DND-41 (cell line): ENCODE measurements around the gene NFASC.

Source experiments
- EZH2 ChIP-seq: IDR thresholded peaks from 3 replicates; pipeline ENCODE4 v1.6.1; 2012; ENCODE audit warnings: borderline replicate concordance, low read depth, mild to moderate bottlenecking, moderate library complexity, low read length, inconsistent platforms; ENCODE audit not compliant: severe bottlenecking
- TF ChIP-seq, protein P1 (sequence below): IDR thresholded peaks from 2 replicates; pipeline ENCODE4 v1.5.1; 2012; ENCODE audit warnings: borderline replicate concordance, low read length, moderate library complexity, mild to moderate bottlenecking; ENCODE audit not compliant: poor library complexity, severe bottlenecking; ENCODE audit errors: extremely low read depth

DNA sequence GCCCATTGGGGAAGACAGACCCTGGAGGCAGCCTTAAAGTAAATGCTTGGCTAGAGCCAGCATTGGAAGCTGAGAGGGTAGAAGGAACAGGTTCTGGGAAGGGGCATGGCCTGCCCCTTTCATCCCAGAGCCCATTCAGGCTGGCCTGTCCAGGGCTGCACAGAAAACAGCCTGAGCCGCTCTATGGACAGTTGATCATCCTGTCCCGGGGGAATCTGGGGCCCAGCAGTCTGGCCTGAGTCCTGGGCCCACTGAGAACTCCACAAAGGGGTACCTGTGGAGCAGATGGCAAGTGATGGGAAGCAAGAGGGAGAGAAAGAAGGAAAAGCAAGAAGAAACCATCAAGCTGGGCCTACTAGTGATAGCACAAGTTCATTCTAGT lies 200.4 kb downstream of the NFASC start:
- TF ChIP-seq, protein P1, sequence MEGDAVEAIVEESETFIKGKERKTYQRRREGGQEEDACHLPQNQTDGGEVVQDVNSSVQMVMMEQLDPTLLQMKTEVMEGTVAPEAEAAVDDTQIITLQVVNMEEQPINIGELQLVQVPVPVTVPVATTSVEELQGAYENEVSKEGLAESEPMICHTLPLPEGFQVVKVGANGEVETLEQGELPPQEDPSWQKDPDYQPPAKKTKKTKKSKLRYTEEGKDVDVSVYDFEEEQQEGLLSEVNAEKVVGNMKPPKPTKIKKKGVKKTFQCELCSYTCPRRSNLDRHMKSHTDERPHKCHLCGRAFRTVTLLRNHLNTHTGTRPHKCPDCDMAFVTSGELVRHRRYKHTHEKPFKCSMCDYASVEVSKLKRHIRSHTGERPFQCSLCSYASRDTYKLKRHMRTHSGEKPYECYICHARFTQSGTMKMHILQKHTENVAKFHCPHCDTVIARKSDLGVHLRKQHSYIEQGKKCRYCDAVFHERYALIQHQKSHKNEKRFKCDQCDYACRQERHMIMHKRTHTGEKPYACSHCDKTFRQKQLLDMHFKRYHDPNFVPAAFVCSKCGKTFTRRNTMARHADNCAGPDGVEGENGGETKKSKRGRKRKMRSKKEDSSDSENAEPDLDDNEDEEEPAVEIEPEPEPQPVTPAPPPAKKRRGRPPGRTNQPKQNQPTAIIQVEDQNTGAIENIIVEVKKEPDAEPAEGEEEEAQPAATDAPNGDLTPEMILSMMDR: no peak
- TF ChIP-seq EZH2: no peak
